T-cell (primary cell): ENCODE results near the gene LIN7B. TPM values are rescaled to one million over a fixed set of nuclear protein-coding genes. Genes with fewer than 3 reads are reported as not detected.

ENCODE experiments used
- ATAC-seq, 4 experiments: fragments of 200-7000 bp in 3 of 4; fragments of 150-1000 bp in 1 of 4; cut with Tn5 transposase; replicated peaks in 1 of 4; 1 replicate in 3 of 4; 2 replicates in 1 of 4; pipeline ENCODE4 v1.10.0; 2021; ENCODE audit warnings: moderate library complexity in 3 of 4, mild to moderate bottlenecking in 2 of 4, moderate number of reproducible peaks in 1 of 4
- CTCF ChIA-PET, 2 donors: fragments of 300-600 bp; sonication (Branson Sonifier 250); formaldehyde crosslinking; loops; one replicate each; lab custom pipeline; 2022; ENCODE audit warnings: antibody characterized with exemption in 2 of 2; lab: Charles Lee
- POLR2A ChIA-PET, 2 donors: fragments of 300-600 bp; sonication (Branson Sonifier 250); formaldehyde crosslinking; loops; one replicate each; lab custom pipeline; 2022; ENCODE audit warnings: antibody characterized with exemption in 2 of 2; lab: Charles Lee
- DNase-seq, 35 experiments: peaks; one replicate each; pipeline versions ENCODE4 v3.0.0 to v3.0.0-alpha.2; 2013 to 2023
- H3K27ac ChIP-seq: one replicate; pipeline ENCODE4 v1.5.1; 2013; ENCODE audit warnings: low read length
- H3K27me3 ChIP-seq, 2 experiments: replicated peaks in 1 of 2; 1 replicate in 1 of 2; 2 replicates in 1 of 2; pipeline versions ENCODE4 v1.6.1 to v1.7.0; 2013; ENCODE audit warnings: low read length in 1 of 2, mixed read lengths in 1 of 2; ENCODE audit not compliant: control insufficient read depth in 2 of 2, insufficient read depth in 2 of 2; ENCODE audit errors: extremely low read depth in 1 of 2
- H3K36me3 ChIP-seq, 2 donors: 1 replicate in 1 of 2; 2 replicates in 1 of 2; pipeline versions ENCODE4 v1.6.1 to v1.7.0; 2013; ENCODE audit warnings: low read length in 1 of 2; ENCODE audit not compliant: control insufficient read depth in 2 of 2, insufficient read depth in 1 of 2; ENCODE audit errors: extremely low read depth in 1 of 2
- H3K4me1 ChIP-seq, 2 experiments: 1 replicate in 1 of 2; 2 replicates in 1 of 2; pipeline versions ENCODE4 v1.6.1 to v1.7.0; 2013; ENCODE audit warnings: low read length in 2 of 2, mixed read lengths in 1 of 2; ENCODE audit not compliant: insufficient read depth in 2 of 2, control insufficient read depth in 1 of 2; ENCODE audit errors: extremely low read depth in 1 of 2
- H3K4me3 ChIP-seq, 2 donors: 1 replicate in 1 of 2; 2 replicates in 1 of 2; pipeline versions ENCODE4 v1.5.1 to v1.7.0; 2013; ENCODE audit warnings: mild to moderate bottlenecking in 2 of 2, low read length in 1 of 2, moderate library complexity in 1 of 2; ENCODE audit not compliant: control insufficient read depth in 1 of 2; ENCODE audit errors: extremely low read depth in 1 of 2
- H3K9me3 ChIP-seq: 2 replicates; pipeline ENCODE4 v1.7.0; 2013
- H3K27ac Mint-ChIP-seq, 2 donors: one replicate each; pipeline ENCODE4 v1.8.0; 2020 to 2021; ENCODE audit warnings: mild to moderate bottlenecking in 2 of 2, mixed read lengths in 2 of 2
- H3K27me3 Mint-ChIP-seq, 2 donors: one replicate each; pipeline ENCODE4 v1.8.0; 2021 to 2022; ENCODE audit warnings: mixed read lengths in 2 of 2
- H3K36me3 Mint-ChIP-seq: one replicate; pipeline ENCODE4 v1.8.0; 2021; ENCODE audit warnings: mixed read lengths
- H3K4me1 Mint-ChIP-seq, 3 donors: one replicate each; pipeline ENCODE4 v1.8.0; 2020 to 2022; ENCODE audit warnings: mixed read lengths in 3 of 3, mild to moderate bottlenecking in 1 of 3
- H3K4me3 Mint-ChIP-seq, 3 donors: one replicate each; pipeline ENCODE4 v1.8.0; 2020 to 2022; ENCODE audit warnings: mild to moderate bottlenecking in 3 of 3, mixed read lengths in 3 of 3, moderate library complexity in 3 of 3
- H3K9me3 Mint-ChIP-seq, 3 donors: one replicate each; pipeline ENCODE4 v1.8.0; 2020 to 2022; ENCODE audit warnings: mixed read lengths in 3 of 3
- WGBS: methylation state at CpG from one replicate; pipeline ENCODE4 v1.1.5; 2013; ENCODE audit warnings: missing lambda C conversion rate; ENCODE audit not compliant: insufficient coverage; 5-methylcytosine and 5-hydroxymethylcytosine counted together
- total RNA-seq, 35 experiments: library from RNA in 6 of 35; stranded (reverse) in 6 of 35; fragments of 120-200 nt in 1 of 35; gene quantifications; one replicate each; pipeline versions ENCODE4 v1.2.1 to v1.2.4 and lab custom pipeline; 2013 to 2026

The LIN7B gene
- total RNA-seq, 5 donors from 2014 or later (not counting 1 experiment from before 2014, with no cell fraction given): 8.1 to 17.8 (median 12.9) TPM

DNA sequence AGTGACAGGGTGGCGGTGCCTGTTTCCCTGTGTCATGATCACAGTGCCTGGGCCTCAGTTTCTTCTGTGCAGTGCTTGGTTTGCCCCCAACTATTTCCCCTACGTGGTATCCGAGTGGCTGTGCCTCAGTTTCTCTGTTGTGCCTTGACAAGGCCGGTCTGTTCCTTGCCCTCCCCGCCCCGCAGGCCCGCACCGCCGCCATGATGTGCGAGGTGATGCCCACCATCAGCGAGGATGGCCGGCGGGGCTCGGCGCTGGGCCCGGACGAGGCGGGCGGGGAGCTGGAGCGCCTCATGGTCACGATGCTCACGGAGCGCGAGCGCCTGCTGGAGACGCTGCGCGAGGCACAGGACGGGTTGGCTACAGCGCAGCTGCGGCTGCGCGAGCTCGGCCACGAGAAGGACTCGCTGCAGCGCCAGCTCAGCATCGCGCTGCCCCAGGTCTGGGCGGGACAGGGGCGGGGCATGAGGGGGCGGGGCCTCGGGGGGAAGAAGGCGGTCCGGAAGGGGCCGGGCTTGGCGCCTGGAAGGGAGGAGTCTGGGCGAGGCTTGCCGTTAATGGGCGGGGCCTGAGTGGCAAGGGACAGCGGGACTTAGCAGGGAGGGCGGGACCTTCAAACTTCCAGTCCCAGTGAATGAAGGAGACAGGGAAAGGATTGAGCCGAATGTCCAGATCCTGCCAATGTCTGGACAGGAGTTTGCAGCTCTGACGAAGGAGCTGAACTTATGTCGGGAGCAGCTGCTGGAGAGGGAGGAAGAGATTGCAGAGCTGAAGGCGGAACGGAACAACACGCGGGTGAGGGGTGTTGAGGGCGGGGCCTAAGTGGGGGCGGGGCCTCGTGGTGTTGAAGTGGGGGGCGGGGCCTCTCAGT, 13.7 kb downstream of the LIN7B start:
- peaks cover 15 to 20% (median 17%) of the 10 kb centered on the region in 3 donors for H3K4me1 Mint-ChIP-seq
- ATAC-seq (peak; percentile 92 to 97 (median 94)), DNase-seq (peak; percentile 81 to 96 (median 90))
- H3K9me3 ChIP-seq: no peaks in the 10 kb centered on the region
- no peak overlapping the region for H3K27ac ChIP-seq
- H3K36me3 ChIP-seq: no peaks in the 10 kb centered on the region
- H3K9me3 Mint-ChIP-seq: no peaks in the 10 kb centered on the region
- H3K27ac Mint-ChIP-seq: peak overlapping the region; percentile 73 to 77
- peaks cover 0 to 4% of the 10 kb centered on the region in 2 experiments for H3K27me3 ChIP-seq
- CTCF ChIA-PET: interaction anchor here (0.6 to 3.8 kb wide), 13 partner anchors 10 to 795 kb away, joined by 3 to 21 read pairs (median 4); partner anchors contain the start of genes GYS1 (in 1 of the 2), LIN7B (in 1 of the 2) and RUVBL2 (in 1 of the 2)
- peak overlapping the region; percentile 35 to 41 for H3K4me3 ChIP-seq
- no peaks in the 10 kb centered on the region for H3K27me3 Mint-ChIP-seq
- WGBS: 3% methylated on average over 50 of the region's 63 CpGs
- H3K4me3 Mint-ChIP-seq: peak overlapping the region; percentile 78 to 85 (median 78)
- H3K4me1 ChIP-seq: peaks cover 0 to 15% of the 10 kb centered on the region in 2 experiments
- H3K36me3 Mint-ChIP-seq: no peaks in the 10 kb centered on the region
- POLR2A ChIA-PET: interaction anchor here (0.6 to 0.8 kb wide), 3 partner anchors 14 to 254 kb away, joined by 3 to 7 read pairs (median 3); partner anchors contain the start of gene LIN7B (in 1 of the 2)

- Histone ChIP-seq H3K4me3 (peak overlapping the region; percentile 34 to 41), H3K27me3 (peaks cover 0 to 11% of the 10 kb centered on the region in 2 experiments), H3K27ac (no peak overlapping the region), H3K36me3 (no peaks in the 10 kb centered on the region), H3K4me1 (peaks cover 0 to 23% of the 10 kb centered on the region in 2 experiments), H3K9me3 (no peaks in the 10 kb centered on the region)
- 80% methylated on average over 12 of the region's 15 CpGs for WGBS
- ChIA-PET CTCF (interaction anchor here in 1 of 2 donors (0.6 to 3.8 kb wide), 6 partner anchors 15 to 142 kb away, joined by 3 to 21 read pairs (median 8); partner anchors contain the start of genes GYS1, LIN7B and RUVBL2), POLR2A (interaction anchor here (0.5 to 0.7 kb wide), 2 partner anchors 20 to 290 kb away, joined by 3 read pairs; no protein-coding TSS in a partner anchor)
- ATAC-seq (no peak), DNase-seq (no peak)
- Mint-ChIP-seq H3K27me3 (peaks cover 0 to 3% of the 10 kb centered on the region in 2 donors), H3K4me3 (peak overlapping the region; percentile 78 to 85 (median 78)), H3K4me1 (peaks cover 19 to 23% (median 21%) of the 10 kb centered on the region in 3 donors), H3K36me3 (no peaks in the 10 kb centered on the region), H3K9me3 (no peaks in the 10 kb centered on the region), H3K27ac (peak overlapping the region in 1 of 2 donors; percentile 4)
Measured at GRCh38 chr19:49128545-49129237, 14.5 kb downstream of the LIN7B start.

DNA sequence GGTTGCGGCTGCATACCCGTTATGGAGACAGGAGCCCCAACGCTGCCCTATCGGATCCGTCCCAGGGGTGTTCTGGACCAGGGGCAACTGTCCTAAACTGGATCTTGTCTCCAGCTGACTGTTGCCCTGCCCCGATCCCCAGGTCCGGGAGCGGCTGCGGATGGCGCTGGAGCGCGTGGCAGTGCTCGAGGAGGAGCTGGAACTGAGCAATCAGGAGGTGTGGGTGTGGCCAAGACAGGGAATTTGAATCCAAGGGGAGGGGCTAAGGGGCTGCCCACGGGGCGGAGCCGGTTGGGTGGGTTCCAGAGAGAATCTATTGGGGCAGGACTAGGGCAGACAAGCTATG, 15.0 kb downstream of the LIN7B start:
- DNase-seq (no peak), ATAC-seq (no peak)
- H3K4me3 Mint-ChIP-seq: peak overlapping the region in 2 of 3 donors; percentile 43 to 78
- H3K27me3 ChIP-seq: peaks cover 0 to 16% of the 10 kb centered on the region in 2 experiments
- no peaks in the 10 kb centered on the region for H3K9me3 Mint-ChIP-seq
- CTCF ChIA-PET: interaction anchor here in 1 of 2 donors (3.8 kb wide), 1 partner anchor 15 kb away, joined by 21 read pairs; the partner anchor contains the start of gene LIN7B
- H3K9me3 ChIP-seq: no peaks in the 10 kb centered on the region
- WGBS: 73% methylated on average over 16 of the region's 16 CpGs
- H3K36me3 ChIP-seq: no peaks in the 10 kb centered on the region
- POLR2A ChIA-PET: interaction anchor here in 1 of 2 donors (0.5 kb wide), 1 partner anchor 290 kb away, joined by 3 read pairs; no protein-coding TSS in a partner anchor
- peaks cover 0 to 8% of the 10 kb centered on the region in 2 donors for H3K27me3 Mint-ChIP-seq
- no peaks in the 10 kb centered on the region for H3K36me3 Mint-ChIP-seq
- no peak overlapping the region for H3K27ac ChIP-seq
- peaks cover 0 to 28% of the 10 kb centered on the region in 2 experiments for H3K4me1 ChIP-seq
- peaks cover 22 to 28% (median 26%) of the 10 kb centered on the region in 3 donors for H3K4me1 Mint-ChIP-seq
- H3K4me3 ChIP-seq: no peak overlapping the region
- H3K27ac Mint-ChIP-seq: peak overlapping the region in 1 of 2 donors; percentile 44

GRCh38 chr19:49130325-49130724, 16.2 kb downstream of the LIN7B start:
- WGBS: 96% methylated on average over 22 of the region's 24 CpGs
- no peak for DNase-seq
- no peaks in the 10 kb centered on the region for H3K36me3 Mint-ChIP-seq
- no peaks in the 10 kb centered on the region for H3K36me3 ChIP-seq
- ChIA-PET POLR2A (no interaction called here), CTCF (interaction anchor here in 1 of 2 donors (3.8 kb wide), 1 partner anchor 16 kb away, joined by 21 read pairs; the partner anchor contains the start of gene LIN7B)
- ATAC-seq: no peak
- H3K4me1 ChIP-seq: peaks cover 0 to 30% of the 10 kb centered on the region in 2 experiments
- H3K27me3 Mint-ChIP-seq: peaks cover 0 to 15% of the 10 kb centered on the region in 2 donors
- H3K27ac Mint-ChIP-seq: no peak overlapping the region
- H3K27ac ChIP-seq: no peak overlapping the region
- no peaks in the 10 kb centered on the region for H3K9me3 ChIP-seq
- H3K9me3 Mint-ChIP-seq: no peaks in the 10 kb centered on the region
- H3K4me3 Mint-ChIP-seq: no peak overlapping the region
- peaks cover 22 to 33% (median 29%) of the 10 kb centered on the region in 3 donors for H3K4me1 Mint-ChIP-seq
- H3K27me3 ChIP-seq: peaks cover 0 to 27% of the 10 kb centered on the region in 2 experiments
- no peak overlapping the region for H3K4me3 ChIP-seq

- DNase-seq (peak in 15 of 35 experiments; percentile 34 to 57 (median 50)), ATAC-seq (peak; percentile 31 to 52 (median 38))
- ChIA-PET CTCF (no interaction called here), POLR2A (interaction anchor here in 1 of 2 donors (0.7 kb wide), 1 partner anchor 446 kb away, joined by 7 read pairs; no protein-coding TSS in a partner anchor)
- Histone ChIP-seq H3K36me3 (no peaks in the 10 kb centered on the region), H3K27ac (no peak overlapping the region), H3K4me1 (peaks cover 0 to 22% of the 10 kb centered on the region in 2 experiments), H3K4me3 (peak overlapping the region; percentile 37 to 44), H3K27me3 (peaks cover 0 to 35% of the 10 kb centered on the region in 2 experiments), H3K9me3 (no peaks in the 10 kb centered on the region)
- H3K9me3 Mint-ChIP-seq: no peaks in the 10 kb centered on the region
- 41% methylated on average over 38 of the region's 49 CpGs for WGBS
- H3K4me3 Mint-ChIP-seq: peak overlapping the region; percentile 64 to 74 (median 65)
- H3K27me3 Mint-ChIP-seq: peaks cover 4 to 15% of the 10 kb centered on the region in 2 donors
- H3K4me1 Mint-ChIP-seq: peaks cover 18 to 30% (median 29%) of the 10 kb centered on the region in 3 donors
- H3K36me3 Mint-ChIP-seq: peaks cover 2% of the 10 kb centered on the region
- H3K27ac Mint-ChIP-seq: peak overlapping the region in 1 of 2 donors; percentile 16
Measured at GRCh38 chr19:49132974-49133609, 18.9 kb downstream of the LIN7B start.
